GM18498 (cell line): ENCODE measurements around the gene CTNNA3.

Experiments
- ATAC-seq: cut with Tn5 transposase; IDR thresholded peaks from one replicate; pipeline ENCODE4 v1.9.1; 2021; ENCODE audit warnings: mild to moderate bottlenecking, moderate library complexity; ENCODE audit not compliant: unreplicated experiment

Gene CTNNA3

DNA sequence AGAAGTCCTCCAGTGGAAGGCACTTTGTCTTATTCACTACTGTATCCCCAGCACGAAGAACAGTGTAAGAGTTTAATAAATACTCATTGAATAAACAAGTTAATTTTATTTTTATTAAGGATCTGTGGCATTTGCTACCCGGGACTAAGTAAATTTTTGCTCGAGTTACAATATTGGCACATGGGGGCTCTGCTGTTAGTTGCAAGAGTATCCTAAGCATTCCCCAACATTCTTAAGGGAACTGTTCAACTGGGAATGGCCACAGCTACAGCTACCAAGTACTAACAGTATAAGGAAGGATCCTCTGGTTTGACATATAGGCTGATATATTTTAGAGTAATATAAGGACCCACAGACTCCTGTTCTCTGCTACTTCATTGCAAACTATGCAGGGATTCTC lies 778.9 kb downstream of the CTNNA3 start:
- ATAC-seq, result no peak

GRCh38 chr10:66916030-66916429 lies 780.0 kb downstream of the CTNNA3 start:
- no peak for ATAC-seq

GRCh38 chr10:66910671-66911070 lies 785.3 kb downstream of the CTNNA3 start:
- no peak for ATAC-seq

DNA sequence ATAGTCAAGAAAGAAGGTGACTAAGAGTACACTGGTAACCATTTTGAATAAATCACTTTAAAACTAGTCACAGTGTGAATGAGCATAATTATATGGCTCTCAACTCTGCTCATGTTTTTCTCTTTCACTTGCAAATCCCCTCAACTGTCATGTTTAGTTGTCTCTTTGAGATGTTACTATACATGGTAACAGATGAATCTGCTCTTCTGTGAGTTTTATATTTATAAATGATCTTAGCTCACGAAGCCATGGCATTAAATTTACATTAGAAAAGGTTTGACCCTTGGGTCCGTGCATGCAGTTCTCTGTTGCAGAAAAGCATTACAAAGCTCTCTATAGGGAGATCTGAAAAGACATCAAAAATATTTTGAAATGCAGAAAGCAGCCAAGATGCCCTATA lies 803.1 kb downstream of the CTNNA3 start:
- no peak for ATAC-seq

- ATAC-seq, result no peak
These were observed 807.8 kb downstream of the CTNNA3 start for GRCh38 chr10:66888237-66888636.

- no peak for ATAC-seq
These were observed 809.1 kb downstream of the CTNNA3 start for GRCh38 chr10:66886848-66887247.

DNA sequence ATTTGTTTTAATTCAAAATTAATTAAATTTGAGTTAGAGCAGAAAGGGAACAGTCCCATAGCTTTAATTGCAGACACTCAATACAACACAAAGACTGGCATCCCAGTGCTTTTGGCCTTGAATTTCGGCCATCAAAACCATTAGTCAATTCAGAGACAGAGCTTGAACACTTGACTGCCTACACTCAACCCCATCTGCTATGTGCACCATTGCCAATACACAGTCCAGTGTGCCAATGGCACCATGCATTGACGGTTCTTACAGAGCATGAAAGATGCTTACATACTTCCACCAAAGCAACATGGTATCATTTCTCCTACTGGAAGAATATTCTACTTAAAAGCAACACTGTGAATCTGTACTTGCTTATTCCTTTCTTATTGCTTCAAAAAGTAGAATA lies 813.7 kb downstream of the CTNNA3 start:
- ATAC-seq, result no peak

DNA sequence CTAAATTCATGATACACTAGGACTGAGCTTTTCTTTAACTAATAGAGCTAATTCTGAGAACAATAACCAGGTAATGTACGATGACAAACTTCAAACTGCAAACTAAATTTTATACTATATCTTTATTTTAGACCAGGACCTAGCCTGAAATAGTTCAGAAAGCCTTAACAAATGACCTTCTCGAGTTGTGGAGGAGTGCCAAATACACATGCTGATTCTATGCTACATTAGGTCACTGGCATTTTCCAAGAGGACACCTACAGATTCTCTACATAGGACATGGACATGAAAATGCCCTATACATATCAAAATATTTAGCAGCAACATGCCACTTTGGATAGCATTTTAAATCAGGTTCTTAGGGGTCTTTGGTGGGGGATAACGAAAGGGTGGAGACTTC lies 814.2 kb downstream of the CTNNA3 start:
- ATAC-seq, result no peak

GRCh38 chr10:66880826-66881225 lies 815.2 kb downstream of the CTNNA3 start:
- no peak for ATAC-seq

DNA sequence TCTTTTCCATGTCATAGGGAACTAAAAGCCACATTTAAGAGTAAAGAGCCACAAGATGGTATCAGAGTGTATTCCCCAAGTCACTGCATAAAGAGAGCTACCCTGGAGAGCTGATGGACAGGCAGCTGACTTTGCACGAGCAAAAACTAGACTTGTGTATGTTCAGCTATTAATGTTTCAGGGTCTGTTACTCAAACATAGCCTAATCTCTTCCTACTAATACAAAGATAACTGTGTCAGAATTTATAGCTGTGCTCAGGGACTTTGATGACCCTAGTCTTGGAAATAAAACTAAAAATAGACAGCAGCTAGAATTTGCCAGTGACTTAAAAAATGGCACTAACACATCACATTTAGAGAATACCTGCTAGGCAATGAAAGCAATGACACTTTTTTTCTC lies 815.7 kb downstream of the CTNNA3 start:
- ATAC-seq, result no peak

GRCh38 chr10:66877361-66877760 lies 818.6 kb downstream of the CTNNA3 start:
- ATAC-seq, result no peak

DNA sequence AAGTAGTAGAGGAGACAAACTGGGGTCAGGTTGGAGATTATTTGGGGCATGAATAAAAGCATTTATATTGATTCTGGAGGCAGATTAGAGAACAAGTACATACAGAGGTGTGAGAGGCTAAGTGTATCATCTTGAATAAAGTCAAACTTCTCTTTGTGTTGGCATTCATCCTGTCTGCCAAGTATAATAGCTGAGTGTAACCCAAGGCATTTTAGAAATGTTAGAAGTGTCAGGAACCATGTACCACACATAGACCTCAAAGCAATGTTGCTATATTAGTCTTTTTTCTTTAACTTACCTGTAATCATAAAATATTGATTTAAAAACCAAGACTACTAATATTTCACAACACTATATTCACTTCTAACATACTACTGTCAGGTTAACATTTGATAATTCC lies 826.4 kb downstream of the CTNNA3 start:
- no peak for ATAC-seq

- no peak for ATAC-seq
These were observed 833.2 kb downstream of the CTNNA3 start for GRCh38 chr10:66862687-66863258.

- no peak for ATAC-seq
These were observed 835.5 kb downstream of the CTNNA3 start for GRCh38 chr10:66860376-66860945.

DNA sequence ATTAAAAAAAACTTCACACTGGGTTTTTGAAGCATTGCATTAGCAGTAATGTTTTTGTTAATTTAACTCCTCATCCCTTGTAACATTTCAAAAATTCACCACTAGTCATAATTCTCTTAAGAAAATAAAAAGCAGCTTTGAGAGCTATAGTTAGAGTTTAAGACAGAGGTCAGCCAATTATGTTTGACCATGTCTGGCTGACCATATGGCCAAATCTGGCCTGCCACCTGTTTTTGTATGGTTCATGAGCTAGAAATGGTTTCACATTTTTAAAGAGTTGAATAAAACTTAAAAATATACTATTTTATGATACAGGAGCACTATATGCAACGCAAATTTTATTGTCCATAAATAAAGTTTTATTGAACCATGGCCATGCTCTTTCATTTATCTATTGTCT lies 843.2 kb downstream of the CTNNA3 start:
- no peak for ATAC-seq

- no peak for ATAC-seq
These were observed 847.1 kb downstream of the CTNNA3 start for GRCh38 chr10:66848856-66849255.

DNA sequence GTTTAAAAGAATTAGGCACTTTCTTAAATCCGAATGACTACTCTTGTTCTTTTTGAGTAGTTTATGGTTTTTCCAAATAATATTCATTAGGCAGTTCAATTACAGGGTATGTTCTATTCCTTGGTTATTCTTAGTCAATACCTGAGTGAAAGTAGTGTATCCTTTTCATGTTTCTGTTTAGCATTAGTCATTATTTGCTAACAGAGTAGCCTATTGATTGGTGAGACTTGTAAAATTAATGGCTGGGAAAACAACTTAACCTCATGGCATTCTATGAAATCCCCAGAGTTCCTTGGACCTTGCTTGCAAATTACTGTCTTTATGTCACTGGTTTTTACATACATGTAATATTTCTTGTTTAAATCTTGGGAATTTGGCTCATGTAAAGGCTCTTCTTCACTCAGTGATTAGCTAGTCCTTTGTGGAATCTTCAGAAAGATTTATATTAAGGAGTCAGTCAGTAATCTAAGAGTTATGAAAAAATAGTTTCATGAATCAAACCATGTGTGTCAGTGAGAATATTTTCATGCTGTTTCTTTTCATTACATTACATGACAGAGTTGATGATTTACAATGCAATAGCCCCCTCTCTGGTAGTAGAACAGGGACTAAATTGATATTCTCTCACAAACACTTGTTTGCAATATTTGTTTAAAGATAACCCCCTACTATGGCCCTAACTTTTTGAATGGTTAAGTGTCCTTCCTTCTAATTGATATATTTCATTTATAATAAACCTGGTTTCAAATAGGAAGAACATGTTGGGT lies 851.6 kb downstream of the CTNNA3 start:
- no peak for ATAC-seq

DNA sequence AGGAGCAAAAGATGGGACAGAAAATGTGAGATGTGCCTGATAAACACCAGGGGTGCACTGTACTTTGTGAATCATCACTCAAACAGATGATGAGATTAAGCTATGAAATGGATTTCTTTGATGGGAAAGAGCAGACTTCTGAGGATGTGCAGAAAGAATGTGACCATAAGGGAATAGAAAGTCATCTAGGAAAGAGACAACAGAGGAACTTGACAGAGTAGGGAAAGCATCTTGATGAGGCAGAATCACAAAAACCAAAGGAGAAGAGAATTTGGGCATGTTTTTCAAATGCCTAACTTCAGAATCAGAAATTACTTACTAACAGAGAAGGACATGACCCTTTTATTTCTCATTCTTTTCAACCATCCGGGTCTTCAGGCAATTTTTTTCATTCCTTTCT lies 852.6 kb downstream of the CTNNA3 start:
- no peak for ATAC-seq

DNA sequence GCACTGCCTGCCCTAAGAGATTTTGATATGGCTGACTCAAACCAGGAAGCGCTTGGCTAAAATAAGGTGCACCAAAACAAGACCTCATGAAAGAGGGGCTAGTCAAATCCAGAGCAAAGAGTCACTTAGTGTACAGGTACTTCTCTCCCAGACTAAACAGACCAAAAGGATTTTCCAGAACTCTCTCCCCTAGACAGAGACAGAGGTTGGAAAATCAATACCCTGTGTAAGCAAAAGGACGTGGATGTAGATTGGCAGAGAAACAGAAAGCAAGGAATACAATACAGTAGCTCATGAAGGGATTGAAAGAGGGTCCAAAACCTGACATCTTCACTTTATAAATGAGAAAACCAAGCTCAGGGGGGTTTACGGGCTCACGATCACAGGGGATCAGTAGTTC lies 853.1 kb downstream of the CTNNA3 start:
- no peak for ATAC-seq

DNA sequence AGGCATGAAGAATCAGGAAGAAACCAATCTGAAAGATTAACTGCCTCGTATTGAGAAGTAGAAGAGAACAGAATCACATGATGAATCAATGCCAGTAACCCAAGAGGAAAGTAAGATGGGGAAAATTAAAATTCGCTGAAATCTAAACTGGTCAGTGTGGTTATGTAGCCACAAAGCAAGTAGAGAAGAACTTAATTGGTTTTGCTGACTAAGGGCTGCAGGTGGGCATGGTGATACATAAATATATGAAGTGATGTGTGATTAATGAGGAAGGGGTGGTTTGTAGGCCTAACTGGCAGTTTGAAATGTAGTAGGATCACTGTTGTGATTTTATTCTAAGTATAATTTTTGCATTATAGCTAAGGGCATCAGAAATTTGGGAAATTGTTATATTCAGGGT lies 853.6 kb downstream of the CTNNA3 start:
- no peak for ATAC-seq

GRCh38 chr10:66838656-66839055 lies 857.3 kb downstream of the CTNNA3 start:
- ATAC-seq, result no peak

DNA sequence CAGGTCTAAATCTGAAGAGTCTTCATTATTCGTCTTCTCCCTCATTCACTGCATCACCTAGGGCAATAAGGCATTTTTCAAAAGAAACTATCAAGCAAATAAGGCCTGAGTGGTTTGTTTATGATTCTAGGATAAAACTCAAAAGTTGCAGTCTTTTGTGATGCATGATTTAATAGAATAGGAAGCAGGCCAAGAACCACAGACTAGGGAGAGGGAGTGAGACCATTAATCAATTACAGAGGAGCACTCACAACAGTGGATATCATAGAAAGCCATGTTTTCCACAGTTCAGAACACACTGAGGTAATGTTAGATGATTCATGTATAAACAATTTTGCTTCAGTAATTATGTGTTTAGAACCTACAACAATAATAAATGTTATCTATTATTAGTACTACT lies 858.0 kb downstream of the CTNNA3 start:
- ATAC-seq, result no peak

- no peak for ATAC-seq
These were observed 858.7 kb downstream of the CTNNA3 start for GRCh38 chr10:66837335-66837734.
